A673 (cell line): Measurements from ENCODE around the gene GDPD5. TPM values are rescaled to one million over a fixed set of nuclear protein-coding genes. Genes with fewer than 3 reads are reported as not detected.

ENCODE experiments used
- BruUV-seq: library from RNA; stranded (reverse); fragments of 400-500 nt; replicated peaks from 2 replicates; lab custom pipeline; 2021; lab: Mats Ljungman, UMichigan
- CTCF ChIA-PET: fragments of 300-600 bp; sonication (Branson Sonifier 250); formaldehyde crosslinking; loops from one replicate; lab custom pipeline; 2022; ENCODE audit warnings: antibody characterized with exemption; lab: Charles Lee
- POLR2A ChIA-PET: fragments of 300-600 bp; sonication (Branson Sonifier 250); formaldehyde crosslinking; loops from one replicate; lab custom pipeline; 2022; ENCODE audit warnings: antibody characterized with exemption; ENCODE audit not compliant: low non-redundant PET; lab: Charles Lee
- DNase-seq: peaks from one replicate; pipeline ENCODE4 v3.0.0-alpha.2; 2015; ENCODE audit warnings: low spot score
- H3K27ac ChIP-seq: fragments of 200-600 bp; sonication (generic); 2 replicates; pipeline ENCODE4 v1.5.1; 2016; ENCODE audit warnings: mixed run types, low read depth, mild to moderate bottlenecking, mixed read lengths, antibody characterized with exemption, low read length; ENCODE audit not compliant: poor library complexity, severe bottlenecking
- H3K27me3 ChIP-seq: fragments of 200-600 bp; sonication (generic); replicated peaks from 2 replicates; pipeline ENCODE4 v1.6.1; 2017; ENCODE audit warnings: mixed run types, low read depth, mild to moderate bottlenecking, mixed read lengths, antibody characterized with exemption, low read length; ENCODE audit not compliant: insufficient read depth, poor library complexity
- H3K36me3 ChIP-seq: fragments of 200-600 bp; sonication (generic); 2 replicates; pipeline ENCODE4 v1.6.1; 2016; ENCODE audit warnings: mixed run types, mild to moderate bottlenecking, mixed read lengths, antibody characterized with exemption, low read length; ENCODE audit not compliant: insufficient read depth, poor library complexity, severe bottlenecking
- H3K4me1 ChIP-seq: fragments of 200-600 bp; sonication (generic); 2 replicates; pipeline ENCODE4 v1.6.1; 2017; ENCODE audit warnings: mixed run types, mild to moderate bottlenecking, mixed read lengths, antibody characterized with exemption, low read length; ENCODE audit not compliant: insufficient read depth, poor library complexity, severe bottlenecking
- H3K4me3 ChIP-seq: fragments of 200-600 bp; sonication (generic); 2 replicates; pipeline ENCODE4 v1.5.1; 2016; ENCODE audit warnings: low read depth, mixed run types, mild to moderate bottlenecking, mixed read lengths, low read length; ENCODE audit not compliant: poor library complexity, severe bottlenecking
- H3K9me3 ChIP-seq: fragments of 200-600 bp; sonication (generic); 2 replicates; pipeline ENCODE4 v1.6.1; 2016; ENCODE audit warnings: mixed run types, low read depth, mild to moderate bottlenecking, mixed read lengths, antibody characterized with exemption, low read length; ENCODE audit not compliant: poor library complexity, severe bottlenecking
- EZH2 ChIP-seq: fragments of 200-600 bp; sonication (generic); IDR thresholded peaks from 2 replicates; pipeline ENCODE4 v1.6.1; 2017; ENCODE audit warnings: borderline replicate concordance, low read depth, mild to moderate bottlenecking, mixed read lengths, antibody characterized with exemption, low read length; ENCODE audit not compliant: poor library complexity, severe bottlenecking
- intact Hi-C: fragments of 100-400 bp; cut with micrococcal nuclease; formaldehyde crosslinking; loops from one replicate; pipeline ENCODE4 v1.10.0; 2022; ENCODE audit not compliant: unreplicated experiment
- total RNA-seq: library from RNA; stranded (reverse); gene quantifications from 2 replicates; pipeline ENCODE4 v1.2.3, GENCODE V29; 2021
- TF ChIP-seq, protein P1 (sequence below): fragments of 300-800, 200-600 bp; sonication (generic); conservative IDR thresholded peaks from 2 replicates; pipeline ENCODE4 v1.5.1; 2017; ENCODE audit warnings: low read depth, mild to moderate bottlenecking, antibody characterized with exemption, low read length, moderate library complexity, mixed read lengths

GDPD5 gene
- total RNA-seq, 1 experiment from 2014 or later: 1.4 TPM

DNA sequence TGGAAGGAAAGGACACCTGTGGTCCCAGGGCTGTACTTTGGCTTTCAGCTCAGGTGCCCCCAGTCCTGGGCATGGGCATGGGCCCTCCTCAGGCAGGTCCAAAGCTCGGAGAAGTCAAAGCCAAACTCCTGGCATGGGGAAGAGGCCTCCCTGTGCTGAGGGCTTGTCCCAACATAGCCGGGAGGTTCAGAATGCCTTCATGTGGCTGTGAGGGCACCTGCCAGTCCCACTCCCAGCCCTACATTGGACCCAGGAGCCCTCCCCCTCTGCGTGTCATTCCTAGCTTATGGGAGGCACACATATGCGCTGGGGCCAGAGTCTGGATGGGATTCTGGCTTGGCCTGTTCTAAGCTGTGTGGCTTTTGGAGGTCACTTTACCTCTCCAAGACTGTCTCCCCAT lies 91.7 kb downstream of the GDPD5 start:
- Histone ChIP-seq H3K27me3 (peaks cover 40% of the 10 kb centered on the region), H3K4me1 (peaks cover 5% of the 10 kb centered on the region), H3K36me3 (no peaks in the 10 kb centered on the region), H3K9me3 (peaks cover 6% of the 10 kb centered on the region), H3K4me3 (no peak overlapping the region), H3K27ac (no peak overlapping the region)
- POLR2A ChIA-PET: no interaction called here
- TF ChIP-seq EZH2: no peak
- TF ChIP-seq, protein P1, sequence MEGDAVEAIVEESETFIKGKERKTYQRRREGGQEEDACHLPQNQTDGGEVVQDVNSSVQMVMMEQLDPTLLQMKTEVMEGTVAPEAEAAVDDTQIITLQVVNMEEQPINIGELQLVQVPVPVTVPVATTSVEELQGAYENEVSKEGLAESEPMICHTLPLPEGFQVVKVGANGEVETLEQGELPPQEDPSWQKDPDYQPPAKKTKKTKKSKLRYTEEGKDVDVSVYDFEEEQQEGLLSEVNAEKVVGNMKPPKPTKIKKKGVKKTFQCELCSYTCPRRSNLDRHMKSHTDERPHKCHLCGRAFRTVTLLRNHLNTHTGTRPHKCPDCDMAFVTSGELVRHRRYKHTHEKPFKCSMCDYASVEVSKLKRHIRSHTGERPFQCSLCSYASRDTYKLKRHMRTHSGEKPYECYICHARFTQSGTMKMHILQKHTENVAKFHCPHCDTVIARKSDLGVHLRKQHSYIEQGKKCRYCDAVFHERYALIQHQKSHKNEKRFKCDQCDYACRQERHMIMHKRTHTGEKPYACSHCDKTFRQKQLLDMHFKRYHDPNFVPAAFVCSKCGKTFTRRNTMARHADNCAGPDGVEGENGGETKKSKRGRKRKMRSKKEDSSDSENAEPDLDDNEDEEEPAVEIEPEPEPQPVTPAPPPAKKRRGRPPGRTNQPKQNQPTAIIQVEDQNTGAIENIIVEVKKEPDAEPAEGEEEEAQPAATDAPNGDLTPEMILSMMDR: no peak
- no TSS peak for BruUV-seq
- CTCF ChIA-PET: no interaction called here
- intact Hi-C loops: no loop called here
- DNase-seq: no peak

DNA sequence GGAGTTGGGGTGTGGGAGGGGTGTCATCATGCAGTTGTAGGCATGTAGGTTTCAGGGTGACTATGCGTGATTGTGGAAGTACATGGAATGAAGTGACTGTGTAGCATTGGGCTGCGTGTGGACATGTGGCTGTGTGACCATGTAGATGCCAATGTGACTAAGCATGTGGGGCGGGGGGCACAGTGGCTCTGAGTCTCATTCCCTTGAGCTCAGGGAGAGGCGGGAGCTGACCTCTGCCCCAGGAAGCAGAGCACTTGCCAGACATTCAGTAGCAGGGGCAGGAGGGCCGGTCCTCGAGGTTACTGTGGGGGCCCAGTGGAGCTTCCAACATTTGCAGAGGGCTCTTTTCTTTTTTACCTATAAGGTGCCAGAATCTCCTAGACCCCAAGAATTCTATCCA lies 92.3 kb downstream of the GDPD5 start:
- Histone ChIP-seq H3K27me3 (peaks cover 44% of the 10 kb centered on the region), H3K36me3 (no peaks in the 10 kb centered on the region), H3K4me1 (peaks cover 11% of the 10 kb centered on the region), H3K4me3 (no peak overlapping the region), H3K27ac (no peak overlapping the region), H3K9me3 (peaks cover 6% of the 10 kb centered on the region)
- no TSS peak for BruUV-seq
- no peak for TF ChIP-seq EZH2
- TF ChIP-seq, protein P1: no peak
- ChIA-PET POLR2A (no interaction called here), CTCF (no interaction called here)
- DNase-seq: no peak
- intact Hi-C loops: no loop called here

DNA sequence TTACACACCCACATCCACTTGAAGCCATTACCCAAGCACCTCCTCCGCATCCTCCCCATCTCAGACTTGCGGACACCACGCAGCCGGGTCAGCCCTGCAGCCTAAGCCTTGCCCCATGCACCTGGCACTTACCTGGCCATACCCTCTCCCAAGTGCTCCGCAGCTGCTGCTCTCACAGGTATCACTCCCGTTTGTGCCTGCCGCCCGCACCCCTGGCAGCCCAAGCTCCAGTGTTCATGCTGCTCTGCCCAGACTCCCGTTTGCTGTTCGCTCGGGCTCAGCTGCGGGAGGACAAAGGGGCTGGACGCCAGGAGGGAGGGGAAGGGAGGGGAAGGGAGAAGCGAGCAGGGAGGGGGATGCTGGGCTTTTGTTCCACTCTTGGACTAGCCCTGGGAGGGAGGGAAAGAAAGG lies 92.8 kb downstream of the GDPD5 start, which contains the start of gene KLHL35:
Gene KLHL35, minus strand, starts transcription at position 293 of the 411 bp plus-strand sequence. CDS start 2,574 bp downstream, outside the sequence.
- Histone ChIP-seq H3K9me3 (peaks cover 6% of the 10 kb centered on the region), H3K4me3 (no peak within 1 kb of the TSS), H3K4me1 (peaks cover 12% of the 10 kb centered on the region), H3K27me3 (peaks cover 44% of the 10 kb centered on the region), H3K27ac (no peak within 1 kb of the TSS), H3K36me3 (no peaks in the 10 kb centered on the region)
- BruUV-seq: no TSS peak
- TF ChIP-seq, protein P1: no peak
- TF ChIP-seq EZH2: no peak
- ChIA-PET POLR2A (interaction anchor here (0.7 kb wide), 1 partner anchor 32 kb away, joined by 15 read pairs; no protein-coding TSS in a partner anchor), CTCF (no interaction called here)
- DNase-seq: no peak
- intact Hi-C loops: no loop called here
